Stimulated activated naive CD8-positive, alpha-beta T cell treated with anti-CD3 and anti-CD28 coated beads, Interleukin-15, Interleukin-2, amounts not matched to agents 100 ng/mL and 50 ng/mL, for 24 hours (primary cell): Measurements from ENCODE around the gene MAOB.

Source experiments
- H3K27ac Mint-ChIP-seq: one replicate; pipeline ENCODE4 v1.8.0; 2021; ENCODE audit warnings: mild to moderate bottlenecking, mixed read lengths
- H3K27me3 Mint-ChIP-seq: one replicate; pipeline ENCODE4 v1.8.0; 2021; ENCODE audit warnings: mixed read lengths
- H3K36me3 Mint-ChIP-seq: one replicate; pipeline ENCODE4 v1.8.0; 2021; ENCODE audit warnings: low read depth, mixed read lengths
- H3K4me1 Mint-ChIP-seq: one replicate; pipeline ENCODE4 v1.8.0; 2021; ENCODE audit warnings: low read depth, mixed read lengths
- H3K4me3 Mint-ChIP-seq: one replicate; pipeline ENCODE4 v1.8.0; 2021; ENCODE audit warnings: mild to moderate bottlenecking, mixed read lengths
- H3K9me3 Mint-ChIP-seq: one replicate; pipeline ENCODE4 v1.8.0; 2021; ENCODE audit warnings: mixed read lengths

MAOB gene

GRCh38 chrX:43870758-43871419 lies 11.4 kb downstream of the MAOB start:
- Mint-ChIP-seq H3K4me3 (no peak overlapping the region), H3K27ac (no peak overlapping the region), H3K27me3 (no peaks in the 10 kb centered on the region), H3K36me3 (no peaks in the 10 kb centered on the region), H3K4me1 (no peaks in the 10 kb centered on the region), H3K9me3 (no peaks in the 10 kb centered on the region)

- Mint-ChIP-seq H3K27me3 (no peaks in the 10 kb centered on the region), H3K36me3 (no peaks in the 10 kb centered on the region), H3K9me3 (no peaks in the 10 kb centered on the region), H3K4me3 (no peak overlapping the region), H3K4me1 (no peaks in the 10 kb centered on the region), H3K27ac (no peak overlapping the region)
Measured at GRCh38 chrX:43870011-43870410, 12.2 kb downstream of the MAOB start.

- Mint-ChIP-seq H3K9me3 (no peaks in the 10 kb centered on the region), H3K4me1 (no peaks in the 10 kb centered on the region), H3K36me3 (no peaks in the 10 kb centered on the region), H3K27me3 (no peaks in the 10 kb centered on the region), H3K4me3 (no peak overlapping the region), H3K27ac (no peak overlapping the region)
Measured at GRCh38 chrX:43868791-43869190, 13.5 kb downstream of the MAOB start.

- Mint-ChIP-seq H3K4me3 (no peak overlapping the region), H3K36me3 (no peaks in the 10 kb centered on the region), H3K27me3 (no peaks in the 10 kb centered on the region), H3K27ac (no peak overlapping the region), H3K4me1 (no peaks in the 10 kb centered on the region), H3K9me3 (no peaks in the 10 kb centered on the region)
Measured at GRCh38 chrX:43866423-43866822, 15.8 kb downstream of the MAOB start.

GRCh38 chrX:43865791-43866190 lies 16.5 kb downstream of the MAOB start:
- Mint-ChIP-seq H3K36me3 (no peaks in the 10 kb centered on the region), H3K4me1 (no peaks in the 10 kb centered on the region), H3K27me3 (no peaks in the 10 kb centered on the region), H3K27ac (no peak overlapping the region), H3K4me3 (no peak overlapping the region), H3K9me3 (no peaks in the 10 kb centered on the region)

- no peaks in the 10 kb centered on the region for H3K36me3 Mint-ChIP-seq
- H3K27ac Mint-ChIP-seq: no peak overlapping the region
- H3K4me3 Mint-ChIP-seq: no peak overlapping the region
Measured at GRCh38 chrX:43862434-43862833, 19.8 kb downstream of the MAOB start.

GRCh38 chrX:43861750-43862149 lies 20.5 kb downstream of the MAOB start:
- no peaks in the 10 kb centered on the region for H3K36me3 Mint-ChIP-seq
- H3K4me3 Mint-ChIP-seq: no peak overlapping the region
- H3K27me3 Mint-ChIP-seq: no peaks in the 10 kb centered on the region
- H3K4me1 Mint-ChIP-seq: no peaks in the 10 kb centered on the region
- H3K27ac Mint-ChIP-seq: no peak overlapping the region
- no peaks in the 10 kb centered on the region for H3K9me3 Mint-ChIP-seq

More at GRCh38 chrX:43862434-43862833, 19.8 kb downstream of the MAOB start:
- Mint-ChIP-seq H3K27me3 (no peaks in the 10 kb centered on the region), H3K4me1 (no peaks in the 10 kb centered on the region), H3K9me3 (no peaks in the 10 kb centered on the region)

GRCh38 chrX:43860646-43861370 lies 21.4 kb downstream of the MAOB start:
- no peaks in the 10 kb centered on the region for H3K27me3 Mint-ChIP-seq
- no peaks in the 10 kb centered on the region for H3K9me3 Mint-ChIP-seq
- no peaks in the 10 kb centered on the region for H3K4me1 Mint-ChIP-seq
- no peak overlapping the region for H3K27ac Mint-ChIP-seq
- no peak overlapping the region for H3K4me3 Mint-ChIP-seq
- H3K36me3 Mint-ChIP-seq: no peaks in the 10 kb centered on the region

- no peaks in the 10 kb centered on the region for H3K4me1 Mint-ChIP-seq
- no peak overlapping the region for H3K4me3 Mint-ChIP-seq
- H3K27me3 Mint-ChIP-seq: no peaks in the 10 kb centered on the region
- H3K9me3 Mint-ChIP-seq: no peaks in the 10 kb centered on the region
- no peaks in the 10 kb centered on the region for H3K36me3 Mint-ChIP-seq
- H3K27ac Mint-ChIP-seq: no peak overlapping the region
Measured at GRCh38 chrX:43853225-43853828, 28.9 kb downstream of the MAOB start.

GRCh38 chrX:43850629-43851028 lies 31.6 kb downstream of the MAOB start:
- no peaks in the 10 kb centered on the region for H3K9me3 Mint-ChIP-seq
- no peak overlapping the region for H3K4me3 Mint-ChIP-seq
- no peaks in the 10 kb centered on the region for H3K27me3 Mint-ChIP-seq
- no peaks in the 10 kb centered on the region for H3K36me3 Mint-ChIP-seq
- no peak overlapping the region for H3K27ac Mint-ChIP-seq
- H3K4me1 Mint-ChIP-seq: no peaks in the 10 kb centered on the region

- Mint-ChIP-seq H3K4me3 (no peak overlapping the region), H3K36me3 (no peaks in the 10 kb centered on the region), H3K27me3 (no peaks in the 10 kb centered on the region)
Measured at GRCh38 chrX:43849173-43849572, 33.1 kb downstream of the MAOB start.

GRCh38 chrX:43847352-43847751 lies 34.9 kb downstream of the MAOB start:
- Mint-ChIP-seq H3K27me3 (no peaks in the 10 kb centered on the region), H3K4me3 (no peak overlapping the region), H3K4me1 (no peaks in the 10 kb centered on the region), H3K27ac (no peak overlapping the region), H3K36me3 (no peaks in the 10 kb centered on the region), H3K9me3 (no peaks in the 10 kb centered on the region)

More at GRCh38 chrX:43849173-43849572, 33.1 kb downstream of the MAOB start:
- Mint-ChIP-seq H3K9me3 (no peaks in the 10 kb centered on the region), H3K4me1 (no peaks in the 10 kb centered on the region), H3K27ac (no peak overlapping the region)

GRCh38 chrX:43846558-43846957 lies 35.7 kb downstream of the MAOB start:
- Mint-ChIP-seq H3K27me3 (peaks cover 6% of the 10 kb centered on the region), H3K4me3 (no peak overlapping the region)

GRCh38 chrX:43845776-43846175 lies 36.5 kb downstream of the MAOB start:
- Mint-ChIP-seq H3K4me1 (no peaks in the 10 kb centered on the region), H3K36me3 (no peaks in the 10 kb centered on the region), H3K27me3 (peaks cover 9% of the 10 kb centered on the region), H3K4me3 (no peak overlapping the region), H3K9me3 (no peaks in the 10 kb centered on the region), H3K27ac (no peak overlapping the region)

More at GRCh38 chrX:43846558-43846957, 35.7 kb downstream of the MAOB start:
- Mint-ChIP-seq H3K36me3 (no peaks in the 10 kb centered on the region), H3K9me3 (no peaks in the 10 kb centered on the region), H3K27ac (no peak overlapping the region), H3K4me1 (no peaks in the 10 kb centered on the region)

GRCh38 chrX:43840265-43840664 lies 42.0 kb downstream of the MAOB start:
- Mint-ChIP-seq H3K4me3 (no peak overlapping the region), H3K27me3 (peaks cover 18% of the 10 kb centered on the region), H3K36me3 (no peaks in the 10 kb centered on the region), H3K9me3 (no peaks in the 10 kb centered on the region), H3K4me1 (no peaks in the 10 kb centered on the region), H3K27ac (no peak overlapping the region)
